NCI-H774 (cell line): ENCODE measurements around the gene GLB1L3.
"Not testable (repeated sequence)": the region's sequence is repeated elsewhere in the genome, so short reads cannot be mapped to it uniquely, and the experiment has no call there.

Source experiments
- DNase-seq: peaks from one replicate; lab custom pipeline; 2025; lab: John Stamatoyannopoulos, UW

GLB1L3 gene

GRCh38 chr11:134344497-134345236 is 68.5 kb downstream of the GLB1L3 start:
- DNase-seq = not testable (repeated sequence)

- no peak for DNase-seq
These were observed 69.0 kb downstream of the GLB1L3 start for GRCh38 chr11:134345237-134345550.

DNA sequence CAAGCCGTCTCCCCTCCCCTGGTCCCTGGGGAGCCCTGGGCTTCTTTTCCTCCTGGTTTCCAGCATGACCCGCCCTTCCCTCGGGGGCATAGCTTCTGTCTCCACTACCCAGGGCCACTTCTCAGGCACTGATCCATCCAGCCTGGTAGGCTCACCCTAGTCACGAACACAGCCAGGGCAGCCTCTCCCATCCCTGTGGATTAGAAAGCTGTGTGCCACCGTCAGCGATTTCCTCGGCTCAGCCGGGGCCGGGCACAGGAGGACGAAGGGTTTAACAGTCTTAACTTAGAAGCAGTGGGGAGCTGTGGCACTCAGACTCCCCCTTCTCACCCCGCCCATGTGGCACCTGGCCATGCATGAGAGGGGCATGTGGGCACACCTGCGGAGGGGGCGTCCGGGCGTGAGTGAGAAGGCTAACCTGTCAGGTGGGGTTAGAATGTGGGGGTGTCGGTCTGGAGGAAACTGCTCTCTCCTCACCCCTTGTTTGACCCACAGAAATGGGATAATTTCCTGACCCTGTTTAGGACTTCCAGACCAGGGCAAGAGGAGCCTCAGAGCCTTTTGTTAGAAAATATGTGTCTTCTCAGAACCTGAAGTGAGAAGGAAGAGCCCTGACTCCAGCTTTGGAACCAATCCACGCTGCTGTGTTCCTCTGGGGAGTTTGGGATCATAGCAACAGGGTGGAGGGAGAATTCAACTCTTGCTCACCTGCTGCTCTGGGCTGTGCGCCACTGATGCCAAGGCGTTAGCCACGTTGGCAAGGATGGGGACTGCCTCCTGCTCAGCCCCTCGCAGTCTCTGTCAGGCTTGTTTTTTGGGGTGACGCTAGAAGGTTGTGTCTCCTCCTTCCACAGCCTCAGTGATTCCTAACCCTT is 70.2 kb downstream of the GLB1L3 start:
- no peak for DNase-seq

DNA sequence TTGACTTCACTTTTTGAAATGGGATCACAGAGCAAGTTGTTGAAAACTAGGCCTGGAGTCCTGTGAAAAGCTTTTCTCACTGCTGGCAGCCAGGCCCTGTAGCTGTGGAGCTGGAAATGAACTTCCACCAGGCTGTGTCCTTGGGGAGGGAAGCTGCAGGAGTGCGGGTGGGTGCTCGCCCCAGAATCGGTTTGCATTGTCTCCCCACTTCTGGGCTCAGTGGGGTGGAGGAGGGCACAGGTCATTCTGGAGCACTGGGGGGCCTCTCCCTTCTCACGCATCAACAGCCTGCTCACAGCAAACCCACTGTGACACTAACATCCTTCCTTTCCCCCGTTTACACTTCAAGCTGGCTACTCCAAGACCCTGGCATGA is 70.8 kb downstream of the GLB1L3 start:
- DNase-seq = no peak

GRCh38 chr11:134347441-134347840 is 71.3 kb downstream of the GLB1L3 start:
- DNase-seq = no peak

GRCh38 chr11:134349109-134349801 is 73.1 kb downstream of the GLB1L3 start:
- no peak for DNase-seq

DNA sequence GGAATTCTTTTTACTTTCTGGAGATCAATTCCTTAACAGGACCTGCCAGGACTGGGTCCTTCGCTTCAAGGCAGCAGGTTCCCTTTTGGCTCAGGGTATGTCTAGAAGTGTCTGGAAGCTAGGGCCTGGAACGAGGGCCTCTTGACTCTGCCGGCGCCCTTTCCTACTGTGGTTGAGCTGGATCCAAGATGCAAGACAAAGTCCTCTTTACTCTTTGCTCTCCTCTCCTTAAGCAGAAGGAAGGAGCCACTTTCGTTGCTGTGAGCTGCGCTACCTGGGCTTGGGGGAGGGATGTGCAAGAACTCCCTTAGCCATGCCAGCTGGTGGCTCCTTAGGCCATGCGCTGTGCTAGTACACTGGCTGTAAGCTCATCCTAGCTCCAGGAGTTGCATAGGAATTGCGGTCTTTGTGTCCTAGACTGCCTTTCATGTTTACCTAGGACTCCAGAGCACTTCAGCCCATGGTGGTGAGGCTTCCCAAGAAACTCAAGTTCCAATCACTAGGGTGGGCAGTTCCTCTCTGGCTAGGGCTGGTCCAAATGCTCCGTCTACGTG is 73.7 kb downstream of the GLB1L3 start:
- no peak for DNase-seq

- no peak for DNase-seq
These were observed 74.2 kb downstream of the GLB1L3 start for GRCh38 chr11:134350381-134350780.

- DNase-seq = no peak
These were observed 75.9 kb downstream of the GLB1L3 start for GRCh38 chr11:134352111-134352510.

DNA sequence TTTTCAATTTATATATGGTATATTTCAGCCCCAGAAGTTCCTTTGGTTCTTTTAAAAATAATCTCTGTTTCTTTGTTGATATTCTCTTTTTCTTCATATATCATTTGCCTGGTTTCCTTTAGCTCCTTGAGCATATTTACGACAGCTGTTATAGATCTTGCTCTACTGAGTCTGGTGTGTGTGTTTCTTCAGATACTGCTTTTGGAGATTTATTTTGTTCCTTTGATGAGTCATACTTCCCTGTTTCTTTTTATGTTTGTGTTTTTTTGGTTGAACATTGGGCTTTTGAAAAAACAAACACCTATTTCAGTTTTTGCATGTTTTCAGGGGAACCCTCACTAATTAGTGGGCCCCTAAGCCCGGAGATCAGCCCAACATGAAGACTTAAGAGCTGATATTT is 79.0 kb downstream of the GLB1L3 start:
- DNase-seq = no peak

- no peak for DNase-seq
These were observed 79.5 kb downstream of the GLB1L3 start for GRCh38 chr11:134355656-134356055.

- no peak for DNase-seq
These were observed 80.7 kb downstream of the GLB1L3 start for GRCh38 chr11:134356656-134357544.

GRCh38 chr11:134357545-134357839 is 81.3 kb downstream of the GLB1L3 start:
- no peak for DNase-seq

GRCh38 chr11:134358165-134358855 is 82.1 kb downstream of the GLB1L3 start:
- DNase-seq = no peak

DNA sequence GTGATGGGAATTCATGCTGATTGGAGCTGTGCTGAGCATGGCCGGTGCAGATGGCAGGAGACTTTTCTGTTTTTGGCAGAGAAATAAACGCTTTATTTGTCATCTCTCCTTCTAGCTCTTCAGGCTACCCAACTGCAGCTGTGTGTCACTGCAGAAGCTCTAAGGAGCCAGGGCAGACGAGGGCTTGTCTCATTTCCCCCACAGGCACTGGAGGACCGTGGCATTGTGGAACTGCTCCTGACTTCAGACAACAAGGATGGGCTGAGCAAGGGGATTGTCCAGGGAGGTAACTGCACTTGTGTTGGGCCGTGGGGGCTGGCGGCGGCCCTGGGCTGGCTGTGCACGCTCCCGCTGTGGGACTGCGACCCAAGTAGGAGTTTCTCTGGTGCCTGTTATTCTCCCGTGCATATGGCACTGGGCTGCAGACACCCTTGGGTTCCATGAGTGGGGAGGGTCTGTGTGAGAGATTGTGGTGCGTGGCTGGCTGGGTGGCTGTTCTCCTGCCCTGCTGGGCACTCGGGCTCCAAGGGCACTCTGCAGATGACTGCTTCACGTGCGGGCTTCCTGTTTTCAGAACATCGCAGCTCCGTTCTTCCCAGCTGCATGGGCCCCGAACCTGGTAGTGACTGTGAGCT is 82.8 kb downstream of the GLB1L3 start:
- DNase-seq = no peak

GRCh38 chr11:134359646-134360045 is 83.5 kb downstream of the GLB1L3 start:
- DNase-seq = no peak

- peak; percentile 9 for DNase-seq
These were observed 84.1 kb downstream of the GLB1L3 start for GRCh38 chr11:134360050-134360835.

- no peak for DNase-seq
These were observed 85.5 kb downstream of the GLB1L3 start for GRCh38 chr11:134361661-134362060.

DNA sequence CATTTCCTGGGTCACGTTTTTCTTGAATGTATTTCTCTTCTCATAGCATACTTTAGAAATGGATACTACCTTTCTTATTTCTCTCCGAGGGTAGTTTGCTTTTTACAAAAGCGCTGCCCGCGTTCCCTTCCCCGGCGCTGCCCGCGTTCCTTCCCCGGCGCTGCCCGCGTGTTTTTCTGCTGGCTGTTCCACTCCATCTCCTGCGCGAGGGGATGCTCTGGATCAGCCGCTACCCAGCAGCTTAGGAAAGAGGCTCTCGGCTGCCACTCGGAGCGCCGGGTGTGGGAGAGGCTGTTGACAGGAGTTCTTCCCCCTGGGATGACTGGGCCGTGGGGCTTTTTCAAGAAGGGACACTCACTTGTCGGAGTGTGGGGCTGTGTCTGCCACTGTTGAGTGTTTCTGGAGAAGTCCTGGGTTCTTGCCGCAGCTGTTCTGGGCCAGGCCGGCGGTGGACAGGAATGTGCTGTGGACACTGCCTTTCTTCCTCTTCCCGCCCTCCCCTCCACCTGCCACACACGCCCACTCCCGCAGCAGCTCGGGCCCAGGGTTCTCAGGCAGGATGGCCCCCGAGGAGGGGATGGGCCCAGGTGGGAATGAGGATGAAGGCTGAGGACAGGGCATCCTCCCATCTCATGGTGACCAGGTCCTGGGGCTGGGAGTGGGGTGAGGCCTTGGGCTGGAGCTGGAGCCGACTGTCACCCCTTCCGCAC is 86.2 kb downstream of the GLB1L3 start:
- DNase-seq = no peak
